SK-N-MC (cell line): ENCODE data around the gene CACNA1H.
"Not testable (repeated sequence)": the region's sequence is repeated elsewhere in the genome, so short reads cannot be mapped to it uniquely, and the experiment has no call there.

Experiments used
- DNase-seq: peaks from one replicate; pipeline ENCODE4 v3.0.0-alpha.2; 2011; ENCODE audit warnings: low read depth, low spot score
- H3K27ac ChIP-seq: fragments of 200-600 bp; sonication (generic); 2 replicates; pipeline ENCODE4 v1.5.1; 2016; ENCODE audit warnings: mixed run types
- H3K36me3 ChIP-seq: fragments of 200-600 bp; sonication (generic); 2 replicates; pipeline ENCODE4 v1.6.1; 2017; ENCODE audit warnings: antibody characterized with exemption, low read length, mixed read lengths; ENCODE audit not compliant: insufficient read depth
- H3K4me3 ChIP-seq: fragments of 200-600 bp; sonication (generic); 2 replicates; pipeline ENCODE4 v1.5.1; 2016
- H3K9ac ChIP-seq: fragments of 200-600 bp; sonication (generic); 2 replicates; pipeline ENCODE4 v1.8.0; 2017; ENCODE audit warnings: mixed run types, mixed read lengths; ENCODE audit not compliant: insufficient read length
- H3K9me3 ChIP-seq: fragments of 200-600 bp; sonication (generic); 2 replicates; pipeline ENCODE4 v1.6.1; 2017; ENCODE audit warnings: low read depth, mild to moderate bottlenecking, antibody characterized with exemption, low read length, moderate library complexity, mixed read lengths
- EZH2 ChIP-seq: fragments of 200-600 bp; sonication (generic); IDR thresholded peaks from one replicate; pipeline ENCODE4 v1.6.1; 2017; ENCODE audit warnings: antibody characterized with exemption
- FOXP2 ChIP-seq: optimal IDR thresholded peaks from 2 replicates; pipeline ENCODE3; 2011; ENCODE audit warnings: mild to moderate bottlenecking, moderate library complexity; ENCODE audit not compliant: insufficient read depth; ENCODE audit errors: extremely low read length, control extremely low read depth
- POLR2AphosphoS5 ChIP-seq: IDR thresholded peaks from 2 replicates; pipeline ENCODE4 v1.6.1; 2012; ENCODE audit warnings: mild to moderate bottlenecking, low read depth, low read length, borderline replicate concordance

The CACNA1H gene

DNA sequence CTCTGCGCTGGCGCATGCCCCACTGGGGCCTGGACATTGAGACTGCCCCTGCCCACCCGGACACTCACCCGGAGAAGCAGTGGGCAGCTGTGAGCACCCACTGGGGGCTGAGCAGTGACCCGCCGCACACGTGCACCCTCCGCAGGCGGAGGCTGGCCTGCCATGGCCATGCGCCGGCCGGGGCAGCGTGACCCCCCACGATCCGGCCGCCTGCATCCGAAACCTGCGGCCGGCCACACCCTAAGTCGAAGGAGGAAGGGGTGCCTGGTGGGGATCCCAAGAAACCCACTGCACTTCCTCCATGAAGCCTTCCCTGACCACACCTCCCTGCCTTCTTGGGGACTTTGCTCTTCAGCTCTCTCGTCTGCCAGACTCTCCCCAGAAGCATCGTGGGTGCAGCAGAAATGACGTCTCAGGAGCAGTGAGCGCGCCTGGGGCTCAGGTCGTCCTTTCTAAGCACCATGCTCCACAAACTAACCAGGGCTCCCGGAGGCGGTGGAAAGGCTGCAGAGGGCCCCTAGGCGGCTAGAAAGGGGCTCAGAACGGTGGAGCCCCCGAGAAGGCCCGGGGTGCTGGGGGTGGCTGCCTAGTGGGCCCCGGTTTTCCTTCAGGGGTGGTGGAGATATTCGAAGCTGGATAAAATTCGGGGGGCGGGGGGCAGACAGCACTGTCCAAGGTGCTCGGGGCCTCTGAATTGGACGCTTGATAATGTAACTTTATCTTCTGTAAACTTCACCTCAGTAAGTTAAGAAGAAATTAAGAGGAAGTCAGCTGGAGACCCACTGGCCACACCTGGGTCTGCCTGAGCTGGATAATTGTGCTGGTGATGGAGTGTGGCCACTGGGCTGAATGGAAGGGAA, 70.7 kb downstream of the CACNA1H start:
- Histone ChIP-seq H3K4me3 (no peak overlapping the region), H3K27ac (no peak overlapping the region), H3K36me3 (no peaks in the 10 kb centered on the region; the same call in 1 of the 2 replicates), H3K9ac (no peak overlapping the region), H3K9me3 (no peaks in the 10 kb centered on the region)
- TF ChIP-seq EZH2: no peak
- TF ChIP-seq POLR2AphosphoS5: no peak
- no peak for TF ChIP-seq FOXP2
- DNase-seq: no peak

DNA sequence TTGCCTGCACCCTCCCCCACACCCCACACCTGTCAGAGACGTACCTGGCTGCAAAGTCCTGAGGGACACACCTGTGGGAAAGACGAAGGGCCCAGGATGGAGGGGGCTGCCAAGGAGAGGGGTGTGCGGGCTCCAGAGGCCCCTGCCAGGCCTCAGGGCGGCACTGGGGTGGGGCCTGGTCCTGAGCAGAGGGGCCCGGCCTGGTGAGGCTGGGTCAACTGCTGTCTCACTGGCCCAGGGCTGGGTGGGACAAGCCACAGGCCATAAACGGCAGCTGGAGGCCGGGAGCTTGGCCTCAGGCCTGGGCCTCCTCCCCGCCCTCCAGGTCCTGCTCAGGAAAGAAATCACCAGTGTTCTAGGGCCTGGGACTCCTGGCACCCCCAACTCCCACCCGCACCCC, 71.7 kb downstream of the CACNA1H start:
- Histone ChIP-seq H3K36me3 (no peaks in the 10 kb centered on the region; the same call in 1 of the 2 replicates), H3K9me3 (no peaks in the 10 kb centered on the region), H3K9ac (no peak overlapping the region), H3K27ac (no peak overlapping the region), H3K4me3 (no peak overlapping the region)
- no peak for DNase-seq
- TF ChIP-seq FOXP2: no peak
- no peak for TF ChIP-seq POLR2AphosphoS5
- no peak for TF ChIP-seq EZH2

DNA sequence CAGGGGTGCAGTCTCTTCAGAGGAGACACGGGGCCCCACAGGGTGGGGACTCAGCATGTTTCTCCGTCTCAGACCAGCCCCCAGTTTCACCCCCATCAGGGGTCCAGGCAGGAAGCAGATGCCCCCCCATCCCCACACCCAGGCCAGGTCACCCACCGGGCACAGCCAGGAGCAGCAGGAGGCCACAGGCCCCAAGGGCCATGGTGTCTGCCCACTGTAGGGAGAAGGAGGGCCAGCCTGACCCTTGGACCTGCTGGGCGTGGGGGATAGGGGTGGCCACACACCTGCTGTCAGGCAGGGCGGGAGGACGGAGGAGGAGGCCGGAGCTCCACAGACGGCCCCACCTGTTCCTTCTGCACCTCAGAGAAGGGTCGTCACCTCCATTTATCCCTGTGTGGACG, 72.1 kb downstream of the CACNA1H start, which contains the start of gene TPSG1:
Gene TPSG1, minus strand, starts transcription at position 218 of the 401 bp plus-strand sequence. Its CDS starts 16 bp downstream, at position 202.
- no peaks in the 10 kb centered on the region; the same call in 1 of the 2 replicates for H3K36me3 ChIP-seq
- H3K9ac ChIP-seq: no peak within 1 kb of the TSS

DNA sequence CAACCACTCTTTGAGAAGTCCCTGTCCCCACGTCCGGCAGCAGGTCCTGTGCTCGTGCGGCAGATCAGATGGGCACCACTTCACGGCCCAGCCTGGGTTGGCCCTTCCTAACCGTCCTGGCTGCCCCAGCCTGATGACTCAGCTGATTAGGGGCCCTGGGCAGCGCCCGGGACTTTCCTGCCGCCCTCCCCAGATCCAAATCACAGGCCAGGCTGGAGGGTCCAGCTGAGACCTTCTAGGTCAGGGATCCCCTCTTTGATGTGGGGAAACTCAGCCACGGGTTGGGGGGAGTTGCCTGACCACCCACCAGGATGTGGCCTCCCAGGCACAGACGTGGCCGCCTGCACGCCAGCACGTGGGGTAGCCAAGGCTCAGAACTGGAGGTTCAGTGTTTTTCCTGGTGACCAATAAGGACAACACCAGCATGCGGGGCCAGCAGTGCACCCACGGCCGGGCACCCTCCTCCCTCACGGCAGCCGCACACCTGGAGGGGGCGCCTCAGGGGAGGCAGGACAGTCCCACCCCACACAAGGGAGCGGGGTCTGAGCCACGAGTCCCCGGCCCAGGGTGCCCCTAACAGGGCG, 72.9 kb downstream of the CACNA1H start:
- H3K36me3 ChIP-seq, DNase-seq, H3K27ac ChIP-seq: not testable (repeated sequence)

More for the DNA sequence above, 72.1 kb downstream of the CACNA1H start, which contains the start of gene TPSG1:
- Histone ChIP-seq H3K27ac (no peak within 1 kb of the TSS), H3K9me3 (no peaks in the 10 kb centered on the region), H3K4me3 (no peak within 1 kb of the TSS)
- DNase-seq: no peak
- TF ChIP-seq POLR2AphosphoS5: peak; percentile 8; the same call in 1 of the 2 replicates
- TF ChIP-seq FOXP2: no peak

DNA sequence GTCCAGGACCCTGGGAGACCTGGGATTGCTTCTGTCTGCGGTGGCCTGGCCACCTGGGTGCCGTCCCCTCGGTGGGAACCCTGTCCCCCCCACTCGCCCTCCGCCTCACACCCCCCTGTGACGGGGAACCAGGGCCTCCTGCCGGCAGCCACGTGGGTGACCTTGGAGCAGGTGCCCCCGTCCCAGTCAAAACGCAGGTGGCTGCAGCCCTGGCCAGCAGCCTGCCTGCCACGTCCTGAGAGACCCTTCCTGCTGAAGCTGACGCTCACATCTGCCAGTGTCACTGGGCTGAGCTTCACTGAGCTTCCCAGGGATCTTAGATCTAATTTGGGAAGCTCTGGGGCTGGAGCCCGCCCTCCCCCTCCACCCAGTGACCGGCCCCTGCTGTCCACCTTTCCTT, 73.8 kb downstream of the CACNA1H start:
- not testable (repeated sequence) for H3K9me3 ChIP-seq, H3K27ac ChIP-seq, H3K36me3 ChIP-seq, H3K4me3 ChIP-seq, DNase-seq, H3K9ac ChIP-seq

More for the DNA sequence above, 72.9 kb downstream of the CACNA1H start:
- H3K9ac ChIP-seq, H3K9me3 ChIP-seq, H3K4me3 ChIP-seq: not testable (repeated sequence)

GRCh38 chr16:1228227-1228626, 75.3 kb downstream of the CACNA1H start:
- not testable (repeated sequence) for H3K36me3 ChIP-seq, DNase-seq, H3K9me3 ChIP-seq, H3K9ac ChIP-seq, H3K4me3 ChIP-seq, H3K27ac ChIP-seq

GRCh38 chr16:1229476-1229875, 76.6 kb downstream of the CACNA1H start:
- not testable (repeated sequence) for H3K9me3 ChIP-seq, H3K9ac ChIP-seq, DNase-seq, H3K27ac ChIP-seq, H3K4me3 ChIP-seq, H3K36me3 ChIP-seq

DNA sequence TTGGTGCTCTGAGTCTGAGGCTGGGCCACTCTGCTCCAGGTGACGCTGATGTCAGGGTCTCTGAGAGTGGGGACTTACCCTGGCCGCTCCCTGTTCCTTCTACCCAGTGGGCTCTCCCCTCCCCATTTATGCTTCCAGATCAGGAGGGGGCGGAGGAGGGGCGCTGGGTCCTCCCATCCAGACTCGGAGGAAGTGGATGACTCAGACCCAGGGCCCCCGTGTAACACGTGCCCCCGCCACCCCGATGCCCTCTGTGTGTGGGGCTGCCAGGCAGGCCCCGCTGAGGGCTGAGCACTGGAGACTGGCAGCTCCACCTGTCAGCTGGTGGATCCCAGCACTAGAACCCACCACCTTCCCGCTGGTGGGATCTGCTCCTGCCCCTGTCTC, 77.2 kb downstream of the CACNA1H start, which contains the start of gene TPSB2:
Gene TPSB2, minus strand, starts transcription at position 101 of the 387 bp plus-strand sequence. CDS start 233 bp downstream, outside the sequence.
- not testable (repeated sequence) for H3K9ac ChIP-seq, H3K36me3 ChIP-seq, H3K4me3 ChIP-seq, H3K27ac ChIP-seq, H3K9me3 ChIP-seq, DNase-seq

DNA sequence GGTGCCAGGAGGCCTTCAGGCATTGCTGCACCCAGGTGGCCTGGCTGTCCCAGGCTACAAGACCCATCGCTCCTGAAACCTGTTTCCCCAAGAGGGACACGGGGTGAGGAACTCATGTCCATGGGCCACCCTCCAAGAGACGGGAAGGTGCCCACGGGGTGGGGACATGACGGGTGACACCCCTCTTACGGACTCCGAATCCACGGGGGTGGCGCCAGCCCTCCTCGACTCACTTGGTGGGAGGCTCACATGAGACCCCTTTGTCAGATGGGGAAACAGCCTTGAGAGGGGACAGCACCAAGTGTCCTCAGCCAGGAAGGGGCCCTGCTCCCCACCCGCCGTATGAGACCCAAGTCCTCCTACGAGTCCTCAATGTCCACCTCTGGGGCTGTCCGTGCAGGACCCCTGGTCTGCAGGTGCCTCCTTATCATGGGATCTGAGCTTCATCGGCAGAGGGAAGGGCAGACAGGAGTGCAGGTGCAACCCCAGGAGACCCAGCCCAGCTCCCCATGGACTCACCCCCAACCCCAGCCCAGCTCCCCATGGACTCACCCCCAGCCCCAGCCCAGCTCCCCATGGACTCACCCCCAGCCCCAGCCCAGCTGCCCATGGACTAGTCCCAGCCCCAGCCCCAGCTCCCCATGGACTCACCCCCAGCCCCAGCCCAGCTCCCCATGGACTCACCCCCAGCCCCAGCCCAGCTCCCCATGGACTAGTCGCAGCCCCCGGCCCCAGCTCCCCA, 77.7 kb downstream of the CACNA1H start:
- not testable (repeated sequence) for H3K27ac ChIP-seq, H3K9me3 ChIP-seq, H3K4me3 ChIP-seq, H3K36me3 ChIP-seq, H3K9ac ChIP-seq, DNase-seq

GRCh38 chr16:1231301-1231700, 78.4 kb downstream of the CACNA1H start:
- not testable (repeated sequence) for H3K36me3 ChIP-seq, H3K9me3 ChIP-seq, DNase-seq, H3K9ac ChIP-seq, H3K27ac ChIP-seq, H3K4me3 ChIP-seq

DNA sequence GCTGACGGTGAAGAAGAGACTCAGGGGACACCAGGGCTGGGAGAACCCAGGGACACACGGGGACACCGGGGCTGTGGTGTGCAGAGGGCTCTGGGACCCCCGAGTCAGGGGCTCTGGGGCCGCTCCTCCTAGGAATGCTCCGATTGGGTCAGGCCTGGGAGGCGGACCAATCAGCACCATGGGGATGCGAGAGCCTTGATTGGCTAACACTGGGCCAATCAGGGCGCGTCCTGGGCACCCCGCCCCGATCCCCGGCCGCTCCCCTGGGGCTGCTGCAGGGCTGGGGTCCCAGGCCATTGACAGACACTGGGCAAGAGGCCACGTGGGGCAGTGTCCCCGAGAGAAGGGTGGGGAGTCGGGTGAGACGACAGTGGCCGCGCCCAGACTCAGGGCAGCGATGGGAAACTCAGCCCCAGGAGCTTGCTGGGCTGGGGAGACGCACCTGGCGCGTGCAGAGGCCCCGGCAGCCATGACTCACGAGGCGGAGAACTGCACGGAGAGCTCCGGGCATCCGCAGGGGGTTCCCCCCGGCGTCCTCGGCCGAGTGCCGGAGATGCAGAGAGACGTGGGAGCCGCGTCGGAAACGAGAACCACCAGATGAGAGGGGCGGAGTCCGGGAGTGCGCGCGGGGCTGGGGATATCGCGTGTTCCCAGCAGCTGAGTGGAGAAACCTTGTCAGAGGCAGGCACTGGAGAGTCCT, 79.3 kb downstream of the CACNA1H start:
- not testable (repeated sequence) for H3K4me3 ChIP-seq, H3K27ac ChIP-seq, H3K9ac ChIP-seq, DNase-seq, H3K9me3 ChIP-seq, H3K36me3 ChIP-seq

DNA sequence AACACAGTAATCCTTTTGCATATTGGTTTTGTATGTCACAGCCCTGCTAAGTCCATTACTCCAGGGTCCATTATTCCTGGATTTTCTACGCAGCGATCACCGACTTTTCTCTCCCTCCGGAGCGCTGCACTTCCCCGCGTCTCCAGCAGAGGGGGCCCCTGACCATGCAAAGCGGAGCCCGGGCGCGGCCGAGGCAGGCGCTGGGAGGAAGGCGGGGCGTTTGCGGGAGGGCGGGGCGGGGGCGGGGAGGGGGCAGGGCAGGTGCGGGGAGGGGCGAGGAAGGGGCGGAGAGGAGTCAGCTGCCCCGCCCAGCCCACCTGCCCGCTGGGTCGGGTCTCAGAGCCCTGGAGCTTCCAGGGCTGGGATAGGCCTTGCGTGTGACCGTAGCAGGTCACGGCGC, 83.8 kb downstream of the CACNA1H start:
- not testable (repeated sequence) for H3K4me3 ChIP-seq, H3K36me3 ChIP-seq, H3K9ac ChIP-seq, H3K27ac ChIP-seq, DNase-seq, H3K9me3 ChIP-seq
